ENCODE measurements around the gene DNAI7. TPM values are rescaled to one million over a fixed set of nuclear protein-coding genes. Genes with fewer than 3 reads are reported as not detected.

The DNAI7 gene
- polyA plus RNA-seq, 2 of the 4 experiments (the other 2 are of a cell fraction), result 0.36 to 0.43 TPM

DNA sequence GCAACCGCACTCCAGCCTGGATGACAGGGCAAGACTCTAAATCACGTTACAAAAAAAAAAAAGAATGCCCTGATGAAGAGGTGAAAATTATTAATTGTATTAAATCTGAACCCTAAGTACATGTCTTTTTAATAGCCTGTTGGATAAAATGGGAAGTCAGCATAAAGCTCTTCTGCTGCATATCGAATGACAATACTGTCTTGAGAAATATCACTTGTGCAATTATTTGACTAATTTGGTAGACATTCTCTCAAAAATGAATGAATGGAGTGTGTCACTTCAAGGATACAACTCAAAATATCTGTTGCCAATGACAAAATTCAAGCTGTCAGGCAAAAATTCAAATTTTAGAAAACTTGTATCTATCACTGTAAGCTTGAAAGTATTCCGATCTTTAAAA is 38.9 kb downstream of the DNAI7 start:
- H3K4me2 ChIP-seq, result no peak overlapping the region
- 78% methylated on average over 4 of the region's 4 CpGs for WGBS (ENCODE audit: missing lambda C conversion rate)
- ChIA-PET CTCF (interaction anchor here (0.6 to 3.4 kb wide), 7 partner anchors 10 to 344 kb away, joined by 3 to 20 read pairs (median 5); no protein-coding TSS in a partner anchor), POLR2A (no interaction called here)
- H3K9me3 ChIP-seq, result no peaks in the 10 kb centered on the region
- peaks cover 3% of the 10 kb centered on the region; the same call in 2 of the 3 replicates for H3K4me1 ChIP-seq
- TF ChIP-seq HOXB5 (CRISPR knock-in tag; IDR thresholded peaks at IDR 0.05) (no peak), EHMT2 (IDR thresholded peaks at IDR 0.05; ENCODE audit: low read depth) (no peak), HEYL (CRISPR knock-in tag; IDR thresholded peaks at IDR 0.05) (no peak), JUNB (IDR thresholded peaks at IDR 0.05) (no peak), HOXB13 (CRISPR knock-in tag; IDR thresholded peaks at IDR 0.05; ENCODE audit: low read depth) (no peak), EHF (CRISPR knock-in tag; IDR thresholded peaks at IDR 0.05) (no peak), RAD21 (conservative IDR thresholded peaks at IDR 0.05 in 1 of 2, IDR thresholded peaks at IDR 0.05 in 1 of 2) (no peak), NFE2L2 (conservative IDR thresholded peaks at IDR 0.05; ENCODE audit: low read length) (no peak), BHLHE40 (IDR thresholded peaks at IDR 0.05; ENCODE audit: low read depth, low read length) (no peak), RARB (CRISPR knock-in tag; IDR thresholded peaks at IDR 0.05) (no peak), HOXA7 (CRISPR knock-in tag; IDR thresholded peaks at IDR 0.05) (no peak), PHF8 (IDR thresholded peaks at IDR 0.05; ENCODE audit: borderline replicate concordance, low read depth) (no peak)
- TF ChIP-seq, protein P1, sequence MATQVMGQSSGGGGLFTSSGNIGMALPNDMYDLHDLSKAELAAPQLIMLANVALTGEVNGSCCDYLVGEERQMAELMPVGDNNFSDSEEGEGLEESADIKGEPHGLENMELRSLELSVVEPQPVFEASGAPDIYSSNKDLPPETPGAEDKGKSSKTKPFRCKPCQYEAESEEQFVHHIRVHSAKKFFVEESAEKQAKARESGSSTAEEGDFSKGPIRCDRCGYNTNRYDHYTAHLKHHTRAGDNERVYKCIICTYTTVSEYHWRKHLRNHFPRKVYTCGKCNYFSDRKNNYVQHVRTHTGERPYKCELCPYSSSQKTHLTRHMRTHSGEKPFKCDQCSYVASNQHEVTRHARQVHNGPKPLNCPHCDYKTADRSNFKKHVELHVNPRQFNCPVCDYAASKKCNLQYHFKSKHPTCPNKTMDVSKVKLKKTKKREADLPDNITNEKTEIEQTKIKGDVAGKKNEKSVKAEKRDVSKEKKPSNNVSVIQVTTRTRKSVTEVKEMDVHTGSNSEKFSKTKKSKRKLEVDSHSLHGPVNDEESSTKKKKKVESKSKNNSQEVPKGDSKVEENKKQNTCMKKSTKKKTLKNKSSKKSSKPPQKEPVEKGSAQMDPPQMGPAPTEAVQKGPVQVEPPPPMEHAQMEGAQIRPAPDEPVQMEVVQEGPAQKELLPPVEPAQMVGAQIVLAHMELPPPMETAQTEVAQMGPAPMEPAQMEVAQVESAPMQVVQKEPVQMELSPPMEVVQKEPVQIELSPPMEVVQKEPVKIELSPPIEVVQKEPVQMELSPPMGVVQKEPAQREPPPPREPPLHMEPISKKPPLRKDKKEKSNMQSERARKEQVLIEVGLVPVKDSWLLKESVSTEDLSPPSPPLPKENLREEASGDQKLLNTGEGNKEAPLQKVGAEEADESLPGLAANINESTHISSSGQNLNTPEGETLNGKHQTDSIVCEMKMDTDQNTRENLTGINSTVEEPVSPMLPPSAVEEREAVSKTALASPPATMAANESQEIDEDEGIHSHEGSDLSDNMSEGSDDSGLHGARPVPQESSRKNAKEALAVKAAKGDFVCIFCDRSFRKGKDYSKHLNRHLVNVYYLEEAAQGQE (IDR thresholded peaks at IDR 0.05), result no peak
- TF ChIP-seq, protein P2, sequence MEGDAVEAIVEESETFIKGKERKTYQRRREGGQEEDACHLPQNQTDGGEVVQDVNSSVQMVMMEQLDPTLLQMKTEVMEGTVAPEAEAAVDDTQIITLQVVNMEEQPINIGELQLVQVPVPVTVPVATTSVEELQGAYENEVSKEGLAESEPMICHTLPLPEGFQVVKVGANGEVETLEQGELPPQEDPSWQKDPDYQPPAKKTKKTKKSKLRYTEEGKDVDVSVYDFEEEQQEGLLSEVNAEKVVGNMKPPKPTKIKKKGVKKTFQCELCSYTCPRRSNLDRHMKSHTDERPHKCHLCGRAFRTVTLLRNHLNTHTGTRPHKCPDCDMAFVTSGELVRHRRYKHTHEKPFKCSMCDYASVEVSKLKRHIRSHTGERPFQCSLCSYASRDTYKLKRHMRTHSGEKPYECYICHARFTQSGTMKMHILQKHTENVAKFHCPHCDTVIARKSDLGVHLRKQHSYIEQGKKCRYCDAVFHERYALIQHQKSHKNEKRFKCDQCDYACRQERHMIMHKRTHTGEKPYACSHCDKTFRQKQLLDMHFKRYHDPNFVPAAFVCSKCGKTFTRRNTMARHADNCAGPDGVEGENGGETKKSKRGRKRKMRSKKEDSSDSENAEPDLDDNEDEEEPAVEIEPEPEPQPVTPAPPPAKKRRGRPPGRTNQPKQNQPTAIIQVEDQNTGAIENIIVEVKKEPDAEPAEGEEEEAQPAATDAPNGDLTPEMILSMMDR (IDR thresholded peaks at IDR 0.05), result no peak
- ATAC-seq (no peak), DNase-seq (ENCODE audit: low read depth in 1 of 2, low spot score in 1 of 2) (no peak), FAIRE-seq (no peak)
- no peak overlapping the region for H3K4me3 ChIP-seq
- H3K27ac ChIP-seq, result no peak overlapping the region

DNA sequence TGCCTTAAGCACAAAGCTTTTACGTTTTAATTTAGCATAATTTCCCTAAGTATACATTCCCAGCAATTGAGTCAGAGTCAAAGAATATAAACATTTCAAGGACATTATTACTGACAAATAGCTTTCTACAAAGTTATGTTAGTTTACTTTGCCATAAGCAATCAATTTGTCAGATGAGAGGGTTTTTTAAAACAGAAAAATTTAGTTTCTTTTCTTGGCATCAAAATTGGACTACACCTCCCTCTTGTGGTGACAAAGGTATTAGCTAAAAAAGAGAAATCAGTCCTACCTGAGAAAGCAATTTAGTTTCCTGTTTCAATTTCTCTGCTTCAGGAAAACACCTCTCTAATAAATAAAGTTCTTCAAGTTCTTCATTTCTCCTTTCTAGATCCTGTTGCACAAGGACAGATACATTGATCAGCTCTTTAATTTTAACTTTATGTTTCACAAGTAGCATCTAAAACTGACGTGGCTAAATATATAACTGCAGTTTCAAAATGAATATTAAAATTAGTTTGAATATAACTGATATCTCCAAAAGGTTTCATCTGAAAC is 39.9 kb downstream of the DNAI7 start:
- no peaks in the 10 kb centered on the region for H3K9me3 ChIP-seq
- ChIA-PET POLR2A (interaction anchor here (1.0 kb wide), 1 partner anchor 233 kb away, joined by 3 read pairs; no protein-coding TSS in a partner anchor), CTCF (interaction anchor here (0.5 to 3.4 kb wide), 23 partner anchors 9 to 1662 kb away, joined by 3 to 20 read pairs (median 4); no protein-coding TSS in a partner anchor)
- peak; percentile 80 for FAIRE-seq
- peak overlapping the region; percentile 23 for H3K4me2 ChIP-seq
- ATAC-seq, result no peak
- no peak overlapping the region for H3K4me3 ChIP-seq
- WGBS (ENCODE audit: missing lambda C conversion rate), result 69% methylated on average over 2 of the region's 2 CpGs
- TF ChIP-seq NPAS2 (CRISPR knock-in tag; IDR thresholded peaks at IDR 0.05; ENCODE audit: borderline replicate concordance) (no peak), SMC3 (IDR thresholded peaks at IDR 0.05) (peak; percentile 56), NR3C1 (IDR thresholded peaks at IDR 0.05) (no peak), ZSCAN20 (CRISPR knock-in tag; IDR thresholded peaks at IDR 0.05) (no peak), RCOR1 (IDR thresholded peaks at IDR 0.05; ENCODE audit: low read depth, low read length) (no peak), RAD21 (conservative IDR thresholded peaks at IDR 0.05 in 1 of 2, IDR thresholded peaks at IDR 0.05 in 1 of 2) (peak; percentile 46 to 58; a peak in 4 of 5 replicates), MAZ (IDR thresholded peaks at IDR 0.05; ENCODE audit: borderline replicate concordance, low read depth, low read length) (no peak), HOXB13 (CRISPR knock-in tag; IDR thresholded peaks at IDR 0.05; ENCODE audit: low read depth) (no peak)
- TF ChIP-seq, protein P3, sequence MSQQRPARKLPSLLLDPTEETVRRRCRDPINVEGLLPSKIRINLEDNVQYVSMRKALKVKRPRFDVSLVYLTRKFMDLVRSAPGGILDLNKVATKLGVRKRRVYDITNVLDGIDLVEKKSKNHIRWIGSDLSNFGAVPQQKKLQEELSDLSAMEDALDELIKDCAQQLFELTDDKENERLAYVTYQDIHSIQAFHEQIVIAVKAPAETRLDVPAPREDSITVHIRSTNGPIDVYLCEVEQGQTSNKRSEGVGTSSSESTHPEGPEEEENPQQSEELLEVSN (IDR thresholded peaks at IDR 0.05; ENCODE audit: borderline replicate concordance, low read depth), result no peak
- TF ChIP-seq, protein P2 (IDR thresholded peaks at IDR 0.05), result peak; percentile 59
- peaks cover 3% of the 10 kb centered on the region; the same call in 2 of the 3 replicates for H3K4me1 ChIP-seq
- H3K27ac ChIP-seq, result no peak overlapping the region
- DNase-seq (ENCODE audit: low read depth in 1 of 2, low spot score in 1 of 2), result peak; percentile 34 to 36

Data from A549 (cell line).